ENCODE measurements around the gene RTCB.

RTCB gene

DNA sequence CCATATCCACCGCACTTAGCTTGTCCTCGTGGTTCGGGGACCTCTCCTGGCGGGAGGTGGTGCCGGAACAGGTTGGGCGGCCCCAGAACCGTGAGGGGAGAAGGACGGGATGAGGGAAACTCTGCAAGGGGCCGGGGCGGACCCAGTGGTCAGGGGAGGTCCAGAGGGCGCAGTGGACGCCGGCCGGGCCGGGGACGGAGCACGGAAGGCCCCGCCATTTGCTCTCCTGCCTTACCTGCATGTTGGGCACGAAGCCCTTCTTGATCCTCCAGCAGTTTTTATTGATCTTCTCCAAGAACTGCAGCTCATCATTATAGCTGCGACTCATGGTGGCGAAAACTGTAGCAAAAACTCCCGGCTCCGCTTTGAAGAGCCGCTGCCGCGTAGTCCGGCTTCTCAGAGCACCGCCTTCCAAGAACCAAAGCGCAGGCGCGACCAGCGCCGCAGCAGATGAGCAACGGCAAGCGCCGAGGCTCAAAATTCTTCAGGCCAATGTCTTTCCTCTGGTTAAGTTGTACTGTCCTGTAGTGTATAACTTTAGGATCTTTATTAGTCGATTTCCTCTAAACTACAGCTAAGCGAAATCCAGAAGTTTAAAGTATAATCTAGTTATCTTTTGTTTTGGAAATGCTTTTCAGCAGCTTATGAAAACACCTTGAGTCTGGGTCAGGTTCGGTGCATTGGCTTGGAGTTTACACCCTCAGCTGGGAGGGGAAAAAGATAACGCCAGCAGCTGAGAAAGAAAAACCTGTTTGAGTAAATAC lies at the start of gene RTCB:
RTCB (minus strand) TSS at position 419 of the 764 bp plus-strand sequence; CDS start at position 328, 91 bp downstream.
- peak; percentile 89 to 93 for DNase-seq (ENCODE audit: low read depth in 1 of 2, low spot score in 1 of 2)

DNA sequence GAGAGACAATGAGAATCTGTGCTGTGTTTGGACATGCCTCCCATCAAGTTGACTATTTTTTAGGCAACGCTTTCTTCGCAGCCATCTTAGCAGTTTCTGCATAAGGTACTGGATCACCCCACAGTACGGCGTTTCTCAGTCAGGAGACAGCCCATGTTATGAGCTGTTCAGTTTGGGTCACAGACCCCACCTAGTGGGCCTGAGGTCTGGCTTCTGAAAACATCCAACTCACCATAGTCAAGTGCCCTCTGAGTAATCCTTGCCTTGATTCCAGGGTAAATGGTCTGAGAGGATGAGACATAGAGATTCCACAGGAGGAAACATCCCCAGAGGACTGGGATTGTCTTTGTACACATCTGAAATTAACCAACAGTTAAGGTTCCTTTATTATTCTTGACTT lies 45.0 kb upstream of the RTCB start:
- no peak for DNase-seq (ENCODE audit: low read depth in 1 of 2, low spot score in 1 of 2)

DNA sequence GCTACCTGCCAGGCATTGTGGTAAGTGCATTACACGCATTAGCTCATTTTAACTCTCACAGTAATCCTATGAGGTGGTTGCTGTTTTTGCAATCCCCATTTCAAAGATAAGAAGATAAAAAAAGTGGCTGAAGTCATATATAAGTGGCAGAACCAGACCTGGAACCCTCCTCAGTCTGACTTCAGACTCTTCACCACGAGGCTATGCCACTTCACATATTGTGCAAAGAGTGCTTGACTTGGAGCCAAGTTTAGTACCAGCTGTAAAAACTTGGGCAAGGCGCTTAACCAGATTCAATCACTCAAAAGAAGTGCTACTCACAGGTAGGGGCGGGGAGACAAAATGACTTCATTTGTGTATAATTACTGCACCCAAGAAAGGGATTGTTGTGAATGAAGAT lies 36.9 kb upstream of the RTCB start:
- no peak for DNase-seq (ENCODE audit: low read depth in 1 of 2, low spot score in 1 of 2)

- DNase-seq (ENCODE audit: low read depth in 1 of 2, low spot score in 1 of 2), result no peak
These were observed 34.3 kb upstream of the RTCB start for GRCh38 chr22:32446321-32446720.

GRCh38 chr22:32444068-32444467 lies 32.0 kb upstream of the RTCB start:
- DNase-seq (ENCODE audit: low read depth in 1 of 2, low spot score in 1 of 2), result no peak

GRCh38 chr22:32430352-32430751 lies 18.3 kb upstream of the RTCB start:
- DNase-seq (ENCODE audit: low read depth in 1 of 2, low spot score in 1 of 2), result no peak

DNA sequence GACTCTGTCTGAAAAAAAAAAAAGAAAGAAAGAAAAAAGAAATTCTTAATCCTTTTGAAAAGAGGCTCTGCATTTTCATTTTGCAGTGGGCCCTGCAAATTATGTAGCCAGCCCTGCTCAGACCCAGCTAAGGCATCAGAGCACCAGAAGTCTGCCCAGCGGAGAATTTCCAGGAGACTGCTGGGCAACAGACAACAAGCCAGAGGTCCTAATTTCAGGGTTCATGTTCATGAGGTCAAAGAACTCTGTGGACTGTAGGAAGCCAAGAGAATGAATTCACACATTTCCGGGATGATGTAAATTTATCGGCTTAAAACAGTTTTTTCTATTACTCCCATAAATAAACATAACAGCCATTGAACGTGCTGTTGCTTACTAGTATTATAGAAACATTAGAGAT lies 14.8 kb upstream of the RTCB start:
- no peak for DNase-seq (ENCODE audit: low read depth in 1 of 2, low spot score in 1 of 2)

DNA sequence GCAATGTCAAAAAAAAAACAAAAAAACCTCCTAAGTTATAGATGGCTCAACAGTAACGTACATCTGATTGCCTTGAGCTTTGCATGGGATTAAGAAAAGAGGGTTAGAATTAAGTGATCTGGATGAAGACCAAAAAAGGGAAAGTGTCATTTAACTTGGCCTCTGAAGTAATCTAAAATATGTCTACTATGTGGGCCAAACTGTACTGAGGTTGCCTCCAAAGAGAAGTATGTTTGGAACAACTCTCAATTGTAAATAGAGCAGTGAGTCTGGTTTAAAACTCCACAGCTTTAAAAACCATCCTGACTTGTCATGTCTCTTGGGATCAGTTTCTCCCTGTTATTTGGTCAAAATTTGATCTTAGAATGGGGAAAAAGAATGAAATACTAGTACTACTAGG lies 11.6 kb upstream of the RTCB start:
- DNase-seq (ENCODE audit: low read depth in 1 of 2, low spot score in 1 of 2), result no peak

GRCh38 chr22:32422062-32422461 lies 10.0 kb upstream of the RTCB start:
- DNase-seq (ENCODE audit: low read depth in 1 of 2, low spot score in 1 of 2), result no peak

GRCh38 chr22:32421484-32421883 lies 9.4 kb upstream of the RTCB start:
- no peak for DNase-seq (ENCODE audit: low read depth in 1 of 2, low spot score in 1 of 2)

GRCh38 chr22:32417906-32418305 lies 5.9 kb upstream of the RTCB start:
- no peak for DNase-seq (ENCODE audit: low read depth in 1 of 2, low spot score in 1 of 2)

- no peak for DNase-seq (ENCODE audit: low read depth in 1 of 2, low spot score in 1 of 2)
These were observed 4.6 kb upstream of the RTCB start for GRCh38 chr22:32416556-32417085.

- DNase-seq (ENCODE audit: low read depth in 1 of 2, low spot score in 1 of 2), result no peak
These were observed 2.1 kb upstream of the RTCB start for GRCh38 chr22:32414191-32414590.

DNA sequence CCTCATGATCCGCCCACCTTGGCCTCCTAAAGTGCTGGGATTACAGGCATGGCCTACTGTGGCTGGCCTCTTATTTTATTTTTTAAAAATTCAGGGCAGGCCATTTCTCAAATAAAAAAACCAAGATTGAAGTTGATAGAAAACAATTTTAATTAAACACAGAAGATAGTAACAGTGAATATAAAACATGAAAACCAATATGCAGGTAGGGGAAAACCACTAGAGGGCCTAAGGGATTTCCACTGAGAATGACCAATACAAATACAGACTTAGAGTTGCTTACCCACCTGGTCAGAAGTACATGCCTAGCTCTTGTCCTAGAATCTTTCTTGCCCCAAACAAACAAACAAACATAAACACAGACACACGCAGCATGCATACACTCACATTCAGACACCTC lies 1.7 kb upstream of the RTCB start:
- DNase-seq (ENCODE audit: low read depth in 1 of 2, low spot score in 1 of 2), result no peak

- no peak for DNase-seq (ENCODE audit: low read depth in 1 of 2, low spot score in 1 of 2)
These were observed 645 bp downstream of the RTCB start for GRCh38 chr22:32411402-32411801.

DNA sequence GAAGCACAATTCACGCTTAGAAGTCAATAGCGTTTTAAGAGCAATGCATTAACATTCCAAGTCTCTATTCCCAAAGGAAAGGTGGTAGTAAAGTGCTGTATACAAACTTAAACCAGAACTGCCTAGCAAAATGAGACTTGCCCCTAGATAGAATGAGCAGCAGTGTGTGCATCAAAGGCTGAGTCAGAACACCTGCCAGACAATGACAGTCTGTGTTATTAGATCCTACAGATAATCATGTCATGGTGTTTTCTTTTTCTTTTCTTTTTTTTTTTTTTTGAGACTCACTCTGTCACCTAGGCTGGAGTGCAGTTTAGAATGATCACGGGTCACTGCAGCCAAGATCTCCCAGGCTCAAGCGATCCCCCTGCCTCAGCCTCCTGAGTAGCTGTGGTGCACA lies 1.6 kb downstream of the RTCB start:
- no peak for DNase-seq (ENCODE audit: low read depth in 1 of 2, low spot score in 1 of 2)

DNA sequence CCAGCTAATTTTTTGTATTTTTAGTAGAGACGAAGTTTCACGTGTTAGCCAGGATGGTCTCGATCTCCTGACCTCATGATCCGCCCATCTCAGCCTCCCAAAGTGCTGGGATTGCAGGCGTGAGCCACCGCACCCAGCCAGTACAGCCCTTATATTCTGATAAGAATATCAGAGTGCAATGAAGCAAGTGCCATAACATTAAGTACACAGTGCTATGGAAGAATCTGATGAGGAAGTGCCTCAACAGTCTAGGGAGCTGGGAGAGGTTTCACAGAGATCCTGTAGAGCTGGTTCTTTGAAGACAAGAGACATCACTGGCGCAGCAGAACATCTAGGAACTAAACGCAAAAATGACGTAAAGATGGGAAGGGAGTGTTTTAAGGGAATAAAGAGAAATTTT lies 2.1 kb downstream of the RTCB start:
- DNase-seq (ENCODE audit: low read depth in 1 of 2, low spot score in 1 of 2), result no peak

DNA sequence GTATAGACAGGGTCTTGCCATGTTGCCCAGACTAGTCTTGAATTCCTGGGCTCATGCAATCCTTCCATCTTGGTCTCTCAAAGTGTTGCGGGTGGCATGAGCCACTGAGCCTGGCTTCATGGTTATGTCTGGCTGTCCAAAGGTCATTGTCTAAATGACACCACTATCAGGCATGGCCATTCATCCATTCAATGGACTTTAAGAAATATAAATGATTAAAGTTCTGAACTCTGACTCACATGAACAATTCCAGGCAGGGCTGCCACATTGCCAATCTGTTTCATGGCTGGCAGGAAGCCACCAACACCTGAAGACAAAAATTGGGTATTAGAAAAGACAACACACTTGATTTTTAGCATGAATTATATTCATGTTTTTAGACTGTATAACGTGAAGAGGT lies 4.1 kb downstream of the RTCB start:
- no peak for DNase-seq (ENCODE audit: low read depth in 1 of 2, low spot score in 1 of 2)

DNA sequence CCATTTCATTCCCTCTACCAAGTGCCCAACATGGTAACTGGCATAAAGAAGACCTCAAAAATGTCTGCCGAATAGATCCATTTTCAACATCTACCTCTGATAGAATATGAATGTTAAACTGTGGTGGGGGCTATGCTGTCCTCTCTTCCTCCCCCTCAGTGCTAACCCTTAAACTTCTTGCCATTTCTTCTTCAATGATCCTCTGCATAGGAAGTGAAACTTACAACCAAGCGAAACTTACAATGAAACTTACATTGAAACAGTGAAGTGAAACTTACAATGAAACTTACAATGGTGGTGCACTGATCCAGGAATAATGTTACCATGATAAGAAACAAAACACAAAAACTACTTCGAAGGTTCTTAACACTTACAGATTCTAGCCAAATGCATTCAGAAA lies 4.7 kb downstream of the RTCB start:
- DNase-seq (ENCODE audit: low read depth in 1 of 2, low spot score in 1 of 2), result no peak

GRCh38 chr22:32404021-32404420 lies 8.0 kb downstream of the RTCB start:
- DNase-seq (ENCODE audit: low read depth in 1 of 2, low spot score in 1 of 2), result no peak

- DNase-seq (ENCODE audit: low read depth in 1 of 2, low spot score in 1 of 2), result no peak
These were observed 10.6 kb downstream of the RTCB start for GRCh38 chr22:32401486-32401885.

GRCh38 chr22:32396746-32397145 lies 15.3 kb downstream of the RTCB start:
- no peak for DNase-seq (ENCODE audit: low read depth in 1 of 2, low spot score in 1 of 2)

- no peak for DNase-seq (ENCODE audit: low read depth in 1 of 2, low spot score in 1 of 2)
These were observed 15.8 kb downstream of the RTCB start for GRCh38 chr22:32396255-32396654.
